GM23248 (cell line): ENCODE data around the gene LYRM2.

ENCODE experiments used
- EZH2 ChIP-seq: fragments of 200-600 bp; sonication (generic); IDR thresholded peaks from 2 replicates; pipeline ENCODE4 v1.6.1; 2018; ENCODE audit warnings: antibody characterized with exemption, mild to moderate bottlenecking; ENCODE audit not compliant: insufficient read depth, poor library complexity, severe bottlenecking
- EZH2phosphoT487 ChIP-seq: fragments of 200-600 bp; sonication (generic); IDR thresholded peaks from 2 replicates; pipeline ENCODE4 v1.6.1; 2018; ENCODE audit warnings: antibody characterized with exemption, moderate library complexity, mild to moderate bottlenecking, low read depth; ENCODE audit not compliant: insufficient read depth

- TF ChIP-seq EZH2 (no peak), EZH2phosphoT487 (no peak)
Observed at GRCh38 chr6:89681983-89682564, 43.5 kb upstream of the LYRM2 start.
